HG03095 (cell line): Measurements from ENCODE around the gene DAPL1.

Experiments used
- ATAC-seq: cut with Tn5 transposase; IDR thresholded peaks from one replicate; pipeline ENCODE4 v1.9.1; 2021; ENCODE audit warnings: moderate library complexity; ENCODE audit not compliant: unreplicated experiment

DAPL1 gene

DNA sequence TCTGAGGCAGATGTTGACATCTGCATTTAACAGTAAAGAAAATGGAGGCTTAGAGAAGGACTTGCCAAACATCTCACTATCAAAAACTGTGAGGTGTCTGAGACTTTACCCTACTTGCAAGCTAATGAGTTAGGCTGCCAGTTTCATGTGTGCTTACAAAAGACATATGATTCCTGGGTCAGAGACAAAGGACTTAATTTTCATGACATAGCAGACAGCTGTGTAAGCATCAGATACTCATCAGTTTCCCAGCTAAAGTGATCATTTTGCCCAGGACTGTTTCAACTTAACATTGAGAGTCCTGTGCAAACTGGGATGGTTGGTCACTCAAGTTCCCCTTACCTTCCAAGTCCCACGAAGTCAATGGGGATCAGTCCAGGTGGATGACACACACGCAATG, 18.9 kb upstream of the DAPL1 start:
- ATAC-seq: no peak

DNA sequence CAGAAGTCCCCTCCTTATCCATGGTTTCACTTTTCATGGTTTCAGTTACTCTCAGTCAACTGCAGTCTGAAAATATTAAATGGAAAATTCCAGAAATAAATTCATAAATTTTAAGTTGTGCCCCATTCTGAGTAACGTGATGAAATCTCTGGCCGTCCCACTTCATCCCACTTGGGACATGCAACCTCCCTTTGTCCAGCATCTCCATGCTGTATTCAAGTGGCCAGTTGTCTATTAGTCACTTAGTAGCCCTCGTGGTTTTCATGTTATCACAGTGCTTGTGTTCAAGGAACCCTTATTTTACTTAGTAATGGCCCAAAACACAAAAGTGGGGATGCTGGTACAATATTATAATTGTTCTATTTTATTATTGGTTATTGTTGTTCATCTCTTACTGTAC, 18.0 kb upstream of the DAPL1 start:
- ATAC-seq: no peak

GRCh38 chr2:158778243-158778642, 16.9 kb upstream of the DAPL1 start:
- ATAC-seq: no peak

GRCh38 chr2:158779621-158780020, 15.5 kb upstream of the DAPL1 start:
- no peak for ATAC-seq

DNA sequence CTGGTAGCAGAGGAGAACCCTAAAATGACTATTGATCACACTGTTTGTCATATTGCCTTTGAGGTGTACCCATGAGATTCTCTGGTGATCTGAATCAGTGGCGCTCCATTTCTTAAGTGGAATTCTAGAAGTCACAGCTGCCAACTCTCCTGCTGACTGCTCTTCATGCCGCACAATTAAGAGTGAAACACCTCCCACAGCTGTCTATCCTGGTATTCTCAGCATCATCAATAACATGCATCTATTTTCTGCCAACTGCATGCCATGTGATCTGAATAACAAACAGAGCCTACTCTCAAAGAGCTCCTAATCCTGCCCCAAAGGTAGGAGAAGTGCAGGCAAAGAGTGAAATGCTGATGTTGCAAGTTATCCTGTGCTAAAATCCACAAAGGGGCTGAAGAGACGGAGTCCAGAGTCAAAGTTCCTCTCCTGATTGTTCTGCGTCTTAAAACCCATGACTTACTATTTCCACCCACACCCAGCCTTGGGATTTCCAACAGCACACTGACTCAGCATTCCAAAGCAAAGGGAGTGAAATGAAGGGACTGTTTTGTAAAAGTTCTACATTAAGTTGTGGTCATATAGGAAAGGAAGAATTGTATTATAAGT, 13.7 kb upstream of the DAPL1 start:
- ATAC-seq: no peak

DNA sequence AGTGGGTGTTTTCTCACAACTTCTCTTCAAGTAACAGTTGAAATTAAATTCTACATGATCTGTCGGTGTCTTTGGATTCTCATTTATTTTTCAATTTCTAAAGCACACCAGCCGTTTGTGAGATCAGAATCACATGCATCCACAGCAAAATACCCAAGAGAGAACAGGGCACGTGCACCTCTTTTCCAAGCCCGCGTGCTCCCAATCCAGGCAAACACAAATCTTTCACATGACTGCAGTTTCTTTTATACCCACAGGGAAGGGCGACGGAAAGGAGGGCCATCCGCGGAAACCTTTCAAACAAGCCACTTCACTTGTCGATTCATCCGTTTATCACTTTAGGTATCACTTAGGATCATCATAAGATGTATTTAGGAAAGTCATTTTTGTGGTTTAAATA, 13.0 kb upstream of the DAPL1 start:
- no peak for ATAC-seq

DNA sequence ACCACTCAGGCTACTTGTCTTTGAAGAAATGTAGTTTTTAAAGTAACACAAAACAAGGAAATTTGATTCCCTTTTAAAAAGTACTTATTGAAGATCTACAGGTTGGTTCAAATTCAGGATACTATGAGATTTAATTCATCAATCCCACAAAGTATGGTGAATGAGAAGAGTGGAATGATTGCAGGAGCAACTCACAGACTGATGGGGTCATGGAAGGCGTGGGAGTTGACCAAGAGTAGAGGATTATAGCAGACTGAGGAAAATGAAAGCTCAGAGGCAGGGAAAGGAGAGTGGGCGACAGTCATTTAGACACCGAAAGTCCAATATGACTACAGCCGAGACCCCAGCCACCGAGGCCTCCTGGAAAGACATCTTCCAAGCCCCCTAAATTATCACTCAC, 12.5 kb upstream of the DAPL1 start:
- ATAC-seq: no peak

DNA sequence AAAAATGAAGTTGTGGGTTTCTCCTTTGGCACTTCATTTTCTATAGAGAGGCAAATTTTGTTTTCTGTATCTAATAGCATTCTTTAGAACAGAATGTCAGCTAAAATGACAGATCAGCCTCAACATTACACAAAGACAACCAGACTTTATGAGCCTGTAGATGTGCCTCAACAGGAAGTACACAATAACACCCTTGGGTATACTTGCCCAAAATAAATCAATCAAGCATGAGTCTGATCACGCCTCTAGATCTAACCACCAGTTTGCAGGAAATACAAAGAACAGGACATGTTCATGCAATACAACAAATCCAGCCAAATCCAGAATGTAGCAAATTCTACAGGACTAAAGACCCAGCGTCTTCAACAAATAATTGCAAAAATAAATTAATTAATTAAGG, 11.2 kb upstream of the DAPL1 start:
- no peak for ATAC-seq

DNA sequence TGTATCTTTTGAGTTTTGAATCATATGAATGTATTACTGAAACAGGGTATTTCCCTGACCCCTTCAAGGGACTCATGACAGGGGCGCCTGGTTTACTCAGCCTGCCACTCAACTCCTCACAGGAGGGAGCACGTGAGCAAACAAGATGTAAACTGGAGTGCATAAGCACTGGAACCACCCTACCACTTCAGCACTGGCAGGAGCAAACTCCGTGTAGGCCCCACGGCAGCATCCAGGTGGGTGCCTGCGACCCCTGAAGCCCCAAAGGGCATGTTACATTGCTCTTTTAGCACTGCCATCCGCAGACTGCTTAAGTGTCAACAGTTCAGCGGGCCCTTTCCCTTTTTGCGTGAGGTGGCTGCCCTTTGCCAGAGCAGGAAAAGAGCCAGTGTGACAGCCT, 8.2 kb upstream of the DAPL1 start:
- no peak for ATAC-seq

GRCh38 chr2:158788951-158789350, 6.2 kb upstream of the DAPL1 start:
- ATAC-seq: no peak

DNA sequence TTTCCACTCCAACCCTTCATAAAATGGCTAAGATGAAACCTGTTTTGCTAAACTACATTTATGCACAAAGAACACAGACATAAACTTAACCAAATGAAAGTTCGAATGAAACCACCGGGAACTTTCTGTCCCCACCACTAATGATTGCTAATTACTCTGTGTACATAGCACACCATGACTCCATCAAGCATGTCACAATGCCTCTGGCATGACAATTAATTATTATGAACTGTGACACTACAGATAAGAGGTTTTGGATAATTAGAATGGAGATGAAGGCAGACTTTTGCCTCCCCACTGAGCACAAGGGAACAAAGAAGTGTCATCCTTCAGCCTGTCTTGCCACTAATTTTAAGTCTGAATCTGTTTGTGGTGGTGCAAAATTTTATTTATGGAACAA, 1.5 kb downstream of the DAPL1 start:
- ATAC-seq: no peak

GRCh38 chr2:158797963-158798700, 3.0 kb downstream of the DAPL1 start:
- ATAC-seq: no peak

GRCh38 chr2:158799181-158799580, 4.1 kb downstream of the DAPL1 start:
- no peak for ATAC-seq

- no peak for ATAC-seq
Measured at GRCh38 chr2:158803506-158803905, 8.4 kb downstream of the DAPL1 start.

GRCh38 chr2:158805255-158805654, 10.1 kb downstream of the DAPL1 start:
- ATAC-seq: no peak

GRCh38 chr2:158805936-158806335, 10.8 kb downstream of the DAPL1 start:
- ATAC-seq: no peak

GRCh38 chr2:158806941-158807340, 11.8 kb downstream of the DAPL1 start:
- no peak for ATAC-seq

GRCh38 chr2:158808426-158808825, 13.3 kb downstream of the DAPL1 start:
- no peak for ATAC-seq

- no peak for ATAC-seq
Measured at GRCh38 chr2:158809816-158810215, 14.7 kb downstream of the DAPL1 start.

GRCh38 chr2:158810731-158811460, 15.8 kb downstream of the DAPL1 start:
- no peak for ATAC-seq

- ATAC-seq: no peak
Measured at GRCh38 chr2:158815166-158815565, 20.0 kb downstream of the DAPL1 start.

DNA sequence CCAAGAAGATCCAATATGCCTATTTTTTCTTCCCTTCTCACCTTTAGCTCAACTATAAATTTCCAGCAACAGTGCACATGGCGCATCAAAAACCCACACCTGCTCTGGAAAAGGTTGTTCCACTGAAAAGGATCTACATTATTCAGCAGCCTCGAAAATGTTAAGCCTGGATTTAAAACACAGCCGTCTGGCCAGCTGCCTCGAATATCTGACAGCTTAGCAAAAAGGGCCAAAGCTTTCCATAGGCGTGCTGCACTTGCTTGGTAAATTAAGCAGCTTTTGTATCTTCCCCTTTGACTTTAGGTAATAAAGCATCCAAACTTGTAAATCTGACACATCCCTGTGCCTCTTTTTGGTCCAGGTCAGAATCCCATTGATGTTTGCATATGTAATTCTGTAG, 20.5 kb downstream of the DAPL1 start:
- no peak for ATAC-seq
